ENCODE data around the gene ETV4. TPM values are rescaled to one million over a fixed set of nuclear protein-coding genes. Genes with fewer than 3 reads are reported as not detected.

The ETV4 gene
- total and polyA plus RNA-seq, 2 of the 13 experiments (the other 11 are each of a cell fraction or from before 2014, with no cell fraction given) = 128 to 330 TPM

DNA sequence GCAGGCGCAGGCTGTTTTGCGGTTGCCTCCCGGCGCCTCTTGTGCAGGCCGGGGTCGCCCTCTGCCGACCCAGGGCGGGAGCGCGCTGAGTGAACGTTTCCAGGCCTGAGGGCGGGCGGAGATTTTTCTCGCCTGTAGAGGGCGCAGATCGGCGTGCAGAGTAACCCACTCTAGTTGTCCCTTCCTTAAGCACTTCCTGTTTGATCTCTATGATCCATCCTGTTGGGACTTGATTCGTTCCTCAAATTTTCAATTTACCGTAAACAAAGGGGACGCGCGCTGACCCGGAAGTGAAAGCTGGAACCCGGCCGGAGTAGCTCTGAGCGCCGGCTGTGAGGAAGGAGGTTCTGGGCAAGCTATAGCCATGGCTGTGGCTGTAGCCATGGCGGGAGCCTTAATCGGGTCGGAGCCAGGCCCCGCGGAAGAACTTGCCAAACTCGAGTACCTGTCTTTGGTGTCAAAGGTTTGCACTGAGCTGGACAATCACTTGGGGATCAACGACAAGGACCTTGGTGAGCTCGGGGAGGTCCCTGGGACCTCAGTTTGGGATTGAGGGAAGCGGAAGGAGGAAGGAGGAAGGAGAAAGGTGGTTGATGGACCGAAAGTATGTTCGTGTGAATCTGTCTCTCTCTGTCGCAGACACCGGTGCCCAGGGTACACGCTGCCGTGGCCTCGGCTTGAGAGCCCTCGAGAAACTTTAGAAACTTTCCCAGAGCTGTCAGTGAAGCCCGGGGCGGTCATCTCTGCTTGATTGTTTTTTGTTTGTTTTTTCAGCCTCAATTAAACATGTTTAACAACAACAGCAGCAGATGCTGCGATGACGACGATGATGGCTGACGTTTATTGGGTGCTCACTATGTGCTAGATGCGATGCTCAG lies 62.2 kb downstream of the ETV4 start, which contains the start of gene DHX8 (continued):
- TF ChIP-seq, protein P1, sequence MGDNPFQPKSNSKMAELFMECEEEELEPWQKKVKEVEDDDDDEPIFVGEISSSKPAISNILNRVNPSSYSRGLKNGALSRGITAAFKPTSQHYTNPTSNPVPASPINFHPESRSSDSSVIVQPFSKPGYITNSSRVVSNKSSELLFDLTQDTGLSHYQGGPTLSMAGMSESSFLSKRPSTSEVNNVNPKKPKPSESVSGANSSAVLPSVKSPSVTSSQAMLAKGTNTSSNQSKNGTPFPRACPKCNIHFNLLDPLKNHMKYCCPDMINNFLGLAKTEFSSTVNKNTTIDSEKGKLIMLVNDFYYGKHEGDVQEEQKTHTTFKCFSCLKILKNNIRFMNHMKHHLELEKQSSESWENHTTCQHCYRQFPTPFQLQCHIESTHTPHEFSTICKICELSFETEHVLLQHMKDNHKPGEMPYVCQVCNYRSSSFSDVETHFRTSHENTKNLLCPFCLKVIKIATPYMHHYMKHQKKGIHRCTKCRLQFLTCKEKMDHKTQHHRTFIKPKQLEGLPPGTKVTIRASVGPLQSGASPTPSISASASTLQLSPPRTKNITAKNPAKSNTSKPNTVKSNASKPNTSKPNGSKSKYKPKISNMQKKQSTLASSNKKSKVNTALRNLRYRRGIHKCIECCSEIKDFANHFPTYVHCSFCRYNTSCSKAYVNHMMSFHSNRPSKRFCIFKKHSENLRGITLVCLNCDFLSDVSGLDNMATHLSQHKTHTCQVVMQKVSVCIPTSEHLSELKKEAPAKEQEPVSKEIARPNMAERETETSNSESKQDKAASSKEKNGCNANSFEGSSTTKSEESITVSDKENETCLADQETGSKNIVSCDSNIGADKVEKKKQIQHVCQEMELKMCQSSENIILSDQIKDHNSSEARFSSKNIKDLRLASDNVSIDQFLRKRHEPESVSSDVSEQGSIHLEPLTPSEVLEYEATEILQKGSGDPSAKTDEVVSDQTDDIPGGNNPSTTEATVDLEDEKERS (CRISPR knock-in tag; IDR thresholded peaks at IDR 0.05) = no peak; the same call in 1 of the 2 replicates
- TF ChIP-seq SSRP1 (CRISPR knock-in tag; IDR thresholded peaks at IDR 0.05) = peak; percentile 94
- TF ChIP-seq, protein P2, sequence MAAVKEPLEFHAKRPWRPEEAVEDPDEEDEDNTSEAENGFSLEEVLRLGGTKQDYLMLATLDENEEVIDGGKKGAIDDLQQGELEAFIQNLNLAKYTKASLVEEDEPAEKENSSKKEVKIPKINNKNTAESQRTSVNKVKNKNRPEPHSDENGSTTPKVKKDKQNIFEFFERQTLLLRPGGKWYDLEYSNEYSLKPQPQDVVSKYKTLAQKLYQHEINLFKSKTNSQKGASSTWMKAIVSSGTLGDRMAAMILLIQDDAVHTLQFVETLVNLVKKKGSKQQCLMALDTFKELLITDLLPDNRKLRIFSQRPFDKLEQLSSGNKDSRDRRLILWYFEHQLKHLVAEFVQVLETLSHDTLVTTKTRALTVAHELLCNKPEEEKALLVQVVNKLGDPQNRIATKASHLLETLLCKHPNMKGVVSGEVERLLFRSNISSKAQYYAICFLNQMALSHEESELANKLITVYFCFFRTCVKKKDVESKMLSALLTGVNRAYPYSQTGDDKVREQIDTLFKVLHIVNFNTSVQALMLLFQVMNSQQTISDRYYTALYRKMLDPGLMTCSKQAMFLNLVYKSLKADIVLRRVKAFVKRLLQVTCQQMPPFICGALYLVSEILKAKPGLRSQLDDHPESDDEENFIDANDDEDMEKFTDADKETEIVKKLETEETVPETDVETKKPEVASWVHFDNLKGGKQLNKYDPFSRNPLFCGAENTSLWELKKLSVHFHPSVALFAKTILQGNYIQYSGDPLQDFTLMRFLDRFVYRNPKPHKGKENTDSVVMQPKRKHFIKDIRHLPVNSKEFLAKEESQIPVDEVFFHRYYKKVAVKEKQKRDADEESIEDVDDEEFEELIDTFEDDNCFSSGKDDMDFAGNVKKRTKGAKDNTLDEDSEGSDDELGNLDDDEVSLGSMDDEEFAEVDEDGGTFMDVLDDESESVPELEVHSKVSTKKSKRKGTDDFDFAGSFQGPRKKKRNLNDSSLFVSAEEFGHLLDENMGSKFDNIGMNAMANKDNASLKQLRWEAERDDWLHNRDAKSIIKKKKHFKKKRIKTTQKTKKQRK (IDR thresholded peaks at IDR 0.05; ENCODE audit: low read length) = no peak
- no peak for TF ChIP-seq POLR2AphosphoS2 (IDR thresholded peaks at IDR 0.05; ENCODE audit: low read depth, low read length)
- TF ChIP-seq MYC (CRISPR knock-in tag; IDR thresholded peaks at IDR 0.05; ENCODE audit: borderline replicate concordance) = peak; percentile 89
- TF ChIP-seq NFATC3 (CRISPR knock-in tag; IDR thresholded peaks at IDR 0.05) = peak; percentile 84; the same call in 1 of the 2 replicates
- TF ChIP-seq, protein P3, sequence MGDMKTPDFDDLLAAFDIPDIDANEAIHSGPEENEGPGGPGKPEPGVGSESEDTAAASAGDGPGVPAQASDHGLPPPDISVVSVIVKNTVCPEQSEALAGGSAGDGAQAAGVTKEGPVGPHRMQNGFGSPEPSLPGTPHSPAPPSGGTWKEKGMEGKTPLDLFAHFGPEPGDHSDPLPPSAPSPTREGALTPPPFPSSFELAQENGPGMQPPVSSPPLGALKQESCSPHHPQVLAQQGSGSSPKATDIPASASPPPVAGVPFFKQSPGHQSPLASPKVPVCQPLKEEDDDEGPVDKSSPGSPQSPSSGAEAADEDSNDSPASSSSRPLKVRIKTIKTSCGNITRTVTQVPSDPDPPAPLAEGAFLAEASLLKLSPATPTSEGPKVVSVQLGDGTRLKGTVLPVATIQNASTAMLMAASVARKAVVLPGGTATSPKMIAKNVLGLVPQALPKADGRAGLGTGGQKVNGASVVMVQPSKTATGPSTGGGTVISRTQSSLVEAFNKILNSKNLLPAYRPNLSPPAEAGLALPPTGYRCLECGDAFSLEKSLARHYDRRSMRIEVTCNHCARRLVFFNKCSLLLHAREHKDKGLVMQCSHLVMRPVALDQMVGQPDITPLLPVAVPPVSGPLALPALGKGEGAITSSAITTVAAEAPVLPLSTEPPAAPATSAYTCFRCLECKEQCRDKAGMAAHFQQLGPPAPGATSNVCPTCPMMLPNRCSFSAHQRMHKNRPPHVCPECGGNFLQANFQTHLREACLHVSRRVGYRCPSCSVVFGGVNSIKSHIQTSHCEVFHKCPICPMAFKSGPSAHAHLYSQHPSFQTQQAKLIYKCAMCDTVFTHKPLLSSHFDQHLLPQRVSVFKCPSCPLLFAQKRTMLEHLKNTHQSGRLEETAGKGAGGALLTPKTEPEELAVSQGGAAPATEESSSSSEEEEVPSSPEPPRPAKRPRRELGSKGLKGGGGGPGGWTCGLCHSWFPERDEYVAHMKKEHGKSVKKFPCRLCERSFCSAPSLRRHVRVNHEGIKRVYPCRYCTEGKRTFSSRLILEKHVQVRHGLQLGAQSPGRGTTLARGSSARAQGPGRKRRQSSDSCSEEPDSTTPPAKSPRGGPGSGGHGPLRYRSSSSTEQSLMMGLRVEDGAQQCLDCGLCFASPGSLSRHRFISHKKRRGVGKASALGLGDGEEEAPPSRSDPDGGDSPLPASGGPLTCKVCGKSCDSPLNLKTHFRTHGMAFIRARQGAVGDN (CRISPR knock-in tag; IDR thresholded peaks at IDR 0.05) = peak; percentile 98
- TF ChIP-seq HNF4G (IDR thresholded peaks at IDR 0.05; ENCODE audit: borderline replicate concordance, low read depth, low read length) = no peak; the same call in 1 of the 2 replicates
- TF ChIP-seq HNF4G (CRISPR knock-in tag; IDR thresholded peaks at IDR 0.05; ENCODE audit: borderline replicate concordance, low read depth) = no peak
- TF ChIP-seq, protein P4, sequence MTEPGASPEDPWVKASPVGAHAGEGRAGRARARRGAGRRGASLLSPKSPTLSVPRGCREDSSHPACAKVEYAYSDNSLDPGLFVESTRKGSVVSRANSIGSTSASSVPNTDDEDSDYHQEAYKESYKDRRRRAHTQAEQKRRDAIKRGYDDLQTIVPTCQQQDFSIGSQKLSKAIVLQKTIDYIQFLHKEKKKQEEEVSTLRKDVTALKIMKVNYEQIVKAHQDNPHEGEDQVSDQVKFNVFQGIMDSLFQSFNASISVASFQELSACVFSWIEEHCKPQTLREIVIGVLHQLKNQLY (CRISPR knock-in tag; IDR thresholded peaks at IDR 0.05) = peak; percentile 69
- peak; percentile 94 for TF ChIP-seq MIXL1 (CRISPR knock-in tag; IDR thresholded peaks at IDR 0.05)
- TF ChIP-seq ZSCAN22 (CRISPR knock-in tag; IDR thresholded peaks at IDR 0.05) = no peak
- TF ChIP-seq ELF1 (CRISPR knock-in tag; IDR thresholded peaks at IDR 0.05) = peak; percentile 98
- TF ChIP-seq, protein P5, sequence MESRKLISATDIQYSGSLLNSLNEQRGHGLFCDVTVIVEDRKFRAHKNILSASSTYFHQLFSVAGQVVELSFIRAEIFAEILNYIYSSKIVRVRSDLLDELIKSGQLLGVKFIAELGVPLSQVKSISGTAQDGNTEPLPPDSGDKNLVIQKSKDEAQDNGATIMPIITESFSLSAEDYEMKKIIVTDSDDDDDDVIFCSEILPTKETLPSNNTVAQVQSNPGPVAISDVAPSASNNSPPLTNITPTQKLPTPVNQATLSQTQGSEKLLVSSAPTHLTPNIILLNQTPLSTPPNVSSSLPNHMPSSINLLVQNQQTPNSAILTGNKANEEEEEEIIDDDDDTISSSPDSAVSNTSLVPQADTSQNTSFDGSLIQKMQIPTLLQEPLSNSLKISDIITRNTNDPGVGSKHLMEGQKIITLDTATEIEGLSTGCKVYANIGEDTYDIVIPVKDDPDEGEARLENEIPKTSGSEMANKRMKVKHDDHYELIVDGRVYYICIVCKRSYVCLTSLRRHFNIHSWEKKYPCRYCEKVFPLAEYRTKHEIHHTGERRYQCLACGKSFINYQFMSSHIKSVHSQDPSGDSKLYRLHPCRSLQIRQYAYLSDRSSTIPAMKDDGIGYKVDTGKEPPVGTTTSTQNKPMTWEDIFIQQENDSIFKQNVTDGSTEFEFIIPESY (CRISPR knock-in tag; IDR thresholded peaks at IDR 0.05) = peak; percentile 96
